NCI-H2081 treated with DMSO at 0.1 percent for 48 hours (cell line): ENCODE data around the gene TSKS.
"Not testable (repeated sequence)": the region's sequence is repeated elsewhere in the genome, so short reads cannot be mapped to it uniquely, and the experiment has no call there.

Experiments used
- DNase-seq: peaks from one replicate; lab custom pipeline; 2025; lab: John Stamatoyannopoulos, UW

TSKS gene

DNA sequence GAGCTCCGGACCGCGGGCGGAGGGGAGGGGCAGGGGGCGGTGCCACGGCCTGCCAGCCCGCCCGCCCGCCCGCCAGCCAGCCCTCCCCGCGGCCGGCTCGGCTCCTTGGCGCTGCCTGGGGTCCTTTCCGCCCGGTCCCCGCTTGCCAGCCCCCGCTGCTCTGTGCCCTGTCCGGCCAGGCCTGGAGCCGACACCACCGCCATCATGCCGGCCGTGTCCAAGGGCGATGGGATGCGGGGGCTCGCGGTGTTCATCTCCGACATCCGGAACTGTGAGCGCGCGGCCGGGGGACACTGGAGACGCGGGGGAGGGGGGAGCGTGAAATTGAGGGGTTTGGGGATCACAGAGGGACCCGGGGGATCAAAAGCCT, 3.8 kb upstream of the TSKS start, which contains the start of gene AP2A1:
Gene AP2A1, plus strand, starts transcription at position 72 of the 370 bp plus-strand sequence. Its CDS starts 133 bp downstream, at position 205.
- no peak for DNase-seq

DNA sequence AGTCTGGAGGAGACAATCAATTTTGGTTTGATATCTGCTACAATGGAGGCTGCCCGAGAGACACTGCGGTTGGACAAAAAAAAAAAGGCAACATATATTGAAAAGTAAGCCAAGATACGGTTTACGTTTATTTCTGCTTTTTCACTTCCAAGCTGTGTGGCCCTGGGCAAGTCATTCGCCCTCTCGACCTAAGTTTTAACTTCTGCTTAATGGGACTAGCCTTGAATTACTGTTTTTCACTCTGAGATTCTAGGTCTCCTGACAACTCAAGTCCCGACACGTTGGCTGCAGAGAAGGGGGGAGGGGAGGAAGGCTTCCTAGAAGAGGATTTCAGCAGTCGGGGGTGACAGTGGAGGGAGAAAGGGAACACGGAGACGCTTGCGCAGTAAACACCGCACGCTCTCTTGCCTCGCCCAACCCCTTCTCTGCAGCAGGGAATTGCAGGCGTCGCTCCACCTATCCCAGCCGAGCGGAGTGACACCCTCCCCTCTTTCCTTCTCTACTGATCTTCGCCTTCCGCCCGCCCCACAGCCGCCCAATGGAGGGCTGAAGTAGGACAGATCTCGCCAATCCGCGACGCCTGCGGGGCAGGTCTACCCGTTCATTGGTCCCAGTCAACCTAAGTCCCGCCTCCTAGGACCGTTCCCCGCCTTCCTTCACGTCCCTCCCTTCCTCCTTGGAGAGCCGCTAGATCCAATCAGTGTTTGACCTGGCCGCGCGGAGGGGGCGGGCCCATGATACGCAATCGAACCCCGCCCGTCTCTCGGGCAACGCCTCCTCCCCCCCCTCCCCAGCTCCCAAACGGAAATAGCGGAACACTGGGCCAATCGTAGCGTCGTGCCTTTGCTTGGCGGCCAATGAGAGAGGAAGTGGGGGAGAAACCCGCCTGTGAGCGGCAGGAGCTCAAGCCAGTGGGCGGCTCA, 3.2 kb upstream of the TSKS start:
- peak; percentile 98 for DNase-seq

DNA sequence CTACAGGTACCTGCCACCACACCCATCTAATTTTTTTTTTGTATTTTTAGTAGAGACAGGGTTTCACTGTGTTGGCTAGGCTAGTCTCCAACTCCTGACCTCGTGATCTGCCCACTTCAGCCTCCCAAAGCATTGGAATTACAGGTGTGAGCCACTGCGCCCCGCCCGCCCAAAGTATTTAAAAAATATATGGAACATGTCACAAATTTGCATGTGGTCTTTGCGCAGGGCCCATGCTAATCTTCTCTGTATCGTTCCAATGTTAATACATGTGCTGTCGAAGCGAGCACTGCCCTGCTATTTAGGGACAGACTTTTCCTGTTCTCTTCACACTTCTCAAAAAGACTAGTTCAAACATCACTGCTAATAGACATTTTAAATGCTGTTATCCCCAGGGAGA, 1.2 kb upstream of the TSKS start:
- DNase-seq = no peak

DNA sequence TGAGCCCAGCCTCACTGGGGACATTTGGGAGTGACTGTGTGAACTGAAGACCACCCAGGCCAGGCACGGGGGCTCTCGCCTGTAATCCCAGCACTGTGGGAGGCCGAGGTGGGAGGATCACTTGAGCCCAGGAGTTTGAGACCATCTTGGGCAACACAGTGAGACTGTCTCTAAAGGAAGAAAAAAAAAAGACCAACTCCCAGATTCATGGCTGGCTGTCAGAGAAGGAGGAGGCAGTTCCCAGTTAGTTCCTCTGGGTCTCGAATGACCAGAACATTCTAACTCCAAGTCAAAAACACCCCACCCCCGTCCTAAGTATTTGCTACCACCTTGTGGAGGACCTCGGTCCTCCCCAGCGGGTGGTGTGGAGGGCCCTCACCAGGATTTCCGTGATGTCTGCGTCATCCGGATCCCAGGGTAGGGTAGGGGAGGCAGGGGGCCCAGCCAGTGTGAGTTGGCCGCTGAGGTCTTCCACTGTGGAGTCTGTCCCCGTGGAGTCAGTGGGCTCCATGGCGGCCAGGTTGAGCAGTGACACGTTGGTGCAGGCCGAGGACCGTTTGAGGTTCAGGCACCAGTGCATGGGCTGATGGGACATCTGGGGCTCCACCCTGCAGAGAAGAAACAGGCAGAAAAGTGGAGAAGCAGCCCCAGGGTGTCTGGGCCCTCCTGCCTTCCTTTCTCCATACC, 1.3 kb downstream of the TSKS start:
- DNase-seq = no peak

DNA sequence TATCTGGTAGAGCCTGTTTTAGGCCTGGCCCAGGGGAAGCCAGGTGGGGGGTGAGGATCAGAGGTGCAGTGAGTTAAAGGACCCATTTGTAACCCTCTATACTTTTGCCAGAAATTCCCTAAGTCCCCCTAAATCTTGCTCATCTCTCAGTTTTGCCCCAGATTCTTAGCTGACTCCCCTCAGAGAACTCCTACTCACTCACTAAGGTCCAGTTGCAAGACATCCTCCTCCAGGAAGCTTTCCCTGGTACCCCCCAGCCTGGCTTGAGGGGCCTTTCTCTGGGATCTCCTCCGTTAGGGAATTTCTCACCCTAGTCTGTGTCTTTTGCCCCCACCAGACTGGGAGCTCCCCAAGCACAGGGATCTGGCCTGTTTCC, 1.9 kb downstream of the TSKS start:
- DNase-seq = no peak

DNA sequence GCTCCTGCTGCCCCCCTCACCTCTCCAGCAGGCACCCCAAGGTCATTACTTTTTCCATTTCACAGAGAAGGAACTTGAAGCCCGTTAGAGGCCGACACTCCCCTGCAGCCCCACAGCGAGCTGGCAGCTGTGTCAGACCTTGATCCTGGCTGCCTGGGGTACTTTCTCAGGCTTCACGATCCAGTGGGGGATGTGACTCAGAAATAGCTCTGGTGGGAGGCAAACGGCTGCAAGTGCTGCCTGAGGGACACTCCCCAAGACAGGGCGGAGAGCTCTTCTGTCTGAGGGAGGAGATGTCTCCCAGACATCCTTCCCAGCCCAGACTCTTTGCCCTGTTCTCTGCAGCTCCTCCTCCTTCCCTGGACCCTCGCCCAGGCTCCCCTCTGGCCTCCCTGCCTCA, 4.8 kb downstream of the TSKS start:
- no peak for DNase-seq

DNA sequence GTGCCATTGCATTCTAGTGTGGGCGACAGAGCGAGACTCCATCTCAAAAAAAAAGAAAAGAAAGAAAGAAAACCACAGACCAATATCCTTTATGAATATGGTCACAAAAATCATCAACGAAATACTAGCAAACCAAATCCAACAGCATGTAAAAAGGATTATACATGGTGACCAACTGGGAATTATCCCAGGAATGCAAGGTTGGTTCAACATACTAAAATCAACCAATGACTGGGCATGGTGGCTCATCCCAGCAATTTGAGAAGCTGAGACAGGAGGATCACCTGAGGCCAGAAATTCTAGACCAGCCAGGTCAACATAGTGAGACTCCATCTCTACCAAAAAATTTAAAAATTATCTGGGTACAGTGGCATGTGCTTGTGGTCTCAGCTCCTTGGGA, 7.2 kb downstream of the TSKS start:
- DNase-seq = no peak

DNA sequence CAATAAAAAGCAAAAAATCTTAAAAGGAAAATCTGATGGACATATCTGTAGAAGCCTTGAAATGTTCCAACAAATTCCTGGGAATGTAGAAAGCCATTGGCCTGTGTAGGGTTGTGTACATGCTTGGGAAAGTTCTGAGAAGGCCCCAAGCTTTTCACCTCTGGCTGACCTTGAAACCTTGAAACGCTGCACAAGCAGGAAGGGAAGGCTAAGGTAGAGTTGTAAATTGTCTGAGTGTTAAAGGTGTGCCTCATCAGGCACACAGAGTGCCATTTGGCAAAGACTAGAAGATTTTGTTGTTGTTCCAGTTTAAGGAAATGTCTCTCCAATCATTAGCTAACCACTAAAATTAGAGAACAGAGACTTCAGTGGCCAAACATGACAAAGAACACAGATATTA, 10.4 kb downstream of the TSKS start:
- DNase-seq = no peak

DNA sequence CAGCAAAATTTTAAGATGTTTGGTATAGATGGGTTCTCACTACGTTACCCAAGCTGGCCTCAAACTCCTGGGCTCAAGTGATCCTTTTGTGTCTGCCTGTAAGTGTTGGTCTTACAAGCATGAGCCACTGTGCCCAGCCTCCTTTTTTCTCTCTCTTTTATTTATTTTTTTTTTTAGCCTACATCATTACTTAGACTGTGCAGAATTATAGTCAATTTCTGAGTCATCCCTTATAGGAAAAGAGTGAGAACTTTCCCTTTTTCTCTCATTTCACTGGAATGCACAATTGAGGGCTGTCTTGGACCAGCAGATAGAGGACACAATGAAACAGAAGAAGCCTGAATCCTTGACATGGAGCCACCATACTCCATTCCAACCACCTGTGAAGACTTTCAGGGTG, 13.3 kb downstream of the TSKS start:
- no peak for DNase-seq

DNA sequence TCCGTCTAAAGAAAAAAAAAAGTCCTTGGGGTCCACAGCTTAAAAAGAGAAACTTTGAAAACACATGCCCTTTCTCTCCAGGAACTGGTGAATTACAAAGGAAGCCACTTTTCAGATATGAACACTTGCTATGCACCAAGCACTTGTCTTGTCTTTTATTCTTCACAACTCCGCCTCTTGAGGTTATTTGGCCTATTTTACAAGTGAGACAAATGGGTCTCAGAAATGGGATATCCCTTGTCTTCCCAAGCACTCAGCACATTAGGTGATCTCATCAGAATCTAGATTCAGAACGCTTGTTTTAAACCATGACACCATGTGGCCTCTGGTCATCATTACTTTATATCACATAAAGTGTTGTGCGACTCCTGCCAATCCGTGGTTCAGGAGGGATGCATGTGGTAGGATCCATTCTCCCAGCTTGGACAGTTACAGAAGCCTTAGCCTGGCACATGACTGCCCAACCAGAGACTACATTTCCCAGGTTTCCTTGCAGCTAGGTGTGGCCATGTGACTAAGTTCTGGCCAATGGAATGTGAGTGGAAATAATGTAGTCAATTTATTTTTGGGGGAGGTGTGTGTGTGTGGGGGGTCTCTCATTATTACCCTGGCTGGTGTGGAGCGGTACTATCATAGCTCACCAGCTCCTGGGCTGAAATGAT, 13.9 kb downstream of the TSKS start:
- no peak for DNase-seq

DNA sequence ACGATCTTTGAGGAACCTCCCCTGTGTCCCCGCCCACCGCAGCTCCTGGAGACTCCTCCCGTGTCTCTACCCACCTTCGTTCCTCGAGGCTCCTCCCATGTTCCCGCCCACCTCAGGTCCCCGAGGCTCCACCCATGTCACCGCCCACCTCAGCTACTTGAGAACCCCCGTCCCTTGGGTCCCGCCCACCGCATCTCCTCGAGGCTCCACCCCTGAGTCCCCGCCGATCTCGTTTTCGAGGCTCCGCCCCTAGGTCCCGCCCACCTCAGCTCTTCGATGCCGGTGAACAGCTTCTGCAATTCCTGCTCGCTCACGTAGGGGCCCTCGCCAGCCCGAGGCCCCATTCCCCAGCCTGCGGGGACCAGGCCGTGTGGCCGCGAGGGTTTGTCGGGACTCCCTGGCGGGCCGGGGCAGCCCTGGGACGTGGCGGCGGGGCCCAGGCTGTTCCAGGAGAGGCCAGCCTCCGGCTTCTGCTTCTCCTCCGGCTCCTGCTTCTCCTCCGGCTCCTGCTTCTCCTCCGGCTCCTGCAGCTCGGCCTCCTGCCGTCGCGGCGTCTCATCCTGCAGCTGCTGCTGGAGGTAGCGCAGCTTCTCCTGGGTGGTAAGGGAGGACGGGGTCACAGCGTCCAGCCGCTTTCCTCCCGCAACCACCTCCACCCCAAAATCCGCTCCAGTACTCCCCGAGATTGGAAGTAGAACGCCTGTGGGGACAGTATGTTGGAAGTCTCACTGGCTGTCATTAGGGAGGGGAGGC, 16.7 kb downstream of the TSKS start:
- DNase-seq = no peak

DNA sequence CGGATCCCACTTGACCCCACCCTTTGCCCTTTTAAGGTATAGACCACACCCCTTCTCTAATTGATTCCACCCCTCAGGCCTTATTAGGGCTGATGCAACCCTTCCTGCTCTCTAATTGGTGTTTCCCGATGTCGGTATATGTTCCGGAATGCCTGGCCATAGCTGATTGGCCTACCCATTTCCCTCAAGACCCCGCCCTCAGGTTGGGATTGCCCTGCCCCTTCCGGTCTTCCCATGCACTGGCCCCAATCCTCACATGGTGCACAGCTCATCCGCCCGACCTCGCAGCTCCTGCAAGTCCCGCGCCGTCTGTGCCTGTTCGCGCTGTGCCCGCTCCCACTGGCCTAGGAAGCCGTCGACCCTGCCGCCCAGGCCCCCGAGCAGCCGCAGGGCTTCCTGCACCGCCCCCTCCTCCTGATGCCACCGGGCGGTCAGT, 18.1 kb downstream of the TSKS start:
- DNase-seq = no peak

DNA sequence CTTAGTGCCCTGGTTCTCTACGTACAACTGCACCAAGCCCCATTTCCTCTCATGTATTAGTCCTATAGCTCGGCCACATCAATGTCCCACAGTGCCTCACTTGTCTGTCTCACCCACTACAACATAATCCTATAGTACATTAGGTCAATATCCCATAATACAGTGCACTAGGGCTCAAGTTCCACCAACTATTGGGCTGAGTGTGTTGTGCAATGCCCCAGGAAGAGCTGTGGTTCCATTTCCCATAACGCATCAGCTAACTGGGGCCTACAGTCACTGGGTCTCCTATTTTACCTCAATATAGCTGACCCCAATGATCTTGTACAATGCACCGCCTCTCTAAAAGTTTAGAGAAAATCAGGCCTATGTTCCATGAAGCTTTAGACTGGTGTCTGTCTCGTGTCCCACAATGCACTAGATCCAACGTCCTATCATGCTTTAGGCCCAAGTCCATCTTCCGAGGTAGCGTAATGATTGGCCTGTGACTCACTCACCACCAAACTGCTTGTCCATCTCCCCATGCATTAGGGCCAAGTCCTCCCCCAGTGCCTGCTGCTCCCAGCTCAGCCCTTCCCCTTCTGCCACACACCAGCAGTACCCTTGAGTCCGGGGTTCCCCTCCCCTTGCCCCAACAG, 21.8 kb downstream of the TSKS start:
- no peak for DNase-seq

DNA sequence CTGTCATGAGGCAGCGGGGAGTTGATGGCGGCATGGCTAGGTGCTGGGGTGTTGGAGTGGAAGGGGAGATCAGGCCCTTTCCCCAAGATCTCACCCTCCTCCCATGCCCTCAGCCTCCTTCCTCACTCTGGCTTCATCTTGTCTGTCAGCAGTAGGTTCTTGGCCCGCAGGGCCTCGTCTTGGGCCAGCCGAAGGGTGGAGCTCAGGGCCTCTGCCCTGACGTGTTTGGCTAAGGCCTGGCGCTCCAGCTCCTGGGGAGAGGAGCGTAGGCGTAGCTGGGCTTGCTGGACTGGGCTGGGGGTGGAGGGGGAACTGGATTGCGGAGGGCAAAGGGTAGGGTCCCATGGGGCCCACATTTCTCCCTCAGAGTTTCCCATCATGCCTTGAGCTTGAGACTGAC, 23.2 kb downstream of the TSKS start:
- DNase-seq = no peak

DNA sequence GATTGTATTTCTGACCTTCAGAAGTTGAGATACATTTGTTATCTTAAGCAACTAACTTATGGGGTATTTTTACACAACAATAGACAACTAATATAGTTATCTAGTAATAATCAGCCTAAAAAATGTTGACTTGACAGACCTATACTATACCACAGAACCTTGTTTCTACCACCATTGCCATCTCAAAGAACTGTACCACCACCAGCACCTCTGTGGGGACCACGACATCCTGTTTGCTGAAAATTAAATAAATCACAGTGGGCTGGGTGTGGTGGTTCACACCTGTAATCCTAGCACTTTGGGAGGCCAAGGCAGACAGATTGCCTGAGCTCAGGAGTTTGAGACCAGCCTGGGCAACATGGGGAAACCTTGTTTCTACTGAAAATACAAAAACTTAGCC, 24.0 kb downstream of the TSKS start:
- no peak for DNase-seq

DNA sequence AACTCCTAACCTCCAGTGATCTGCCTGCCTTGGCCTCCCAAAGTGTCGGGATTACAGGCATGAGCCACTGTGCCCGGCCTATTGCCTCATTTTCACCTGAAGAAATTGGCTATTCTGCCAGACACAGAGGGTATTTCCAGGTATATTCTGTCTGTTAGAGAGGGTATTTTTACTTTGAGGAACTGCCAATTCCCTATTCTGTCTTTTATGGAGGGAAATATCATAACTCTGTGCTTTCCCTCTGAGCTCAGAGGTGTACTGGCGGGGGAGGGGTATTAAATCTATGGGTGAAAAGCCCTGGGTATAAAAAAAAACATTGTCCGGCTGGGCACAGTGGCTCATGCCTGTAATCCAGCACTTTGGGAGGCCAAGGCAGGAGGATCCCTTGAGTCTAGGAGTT, 24.8 kb downstream of the TSKS start:
- DNase-seq = no peak

DNA sequence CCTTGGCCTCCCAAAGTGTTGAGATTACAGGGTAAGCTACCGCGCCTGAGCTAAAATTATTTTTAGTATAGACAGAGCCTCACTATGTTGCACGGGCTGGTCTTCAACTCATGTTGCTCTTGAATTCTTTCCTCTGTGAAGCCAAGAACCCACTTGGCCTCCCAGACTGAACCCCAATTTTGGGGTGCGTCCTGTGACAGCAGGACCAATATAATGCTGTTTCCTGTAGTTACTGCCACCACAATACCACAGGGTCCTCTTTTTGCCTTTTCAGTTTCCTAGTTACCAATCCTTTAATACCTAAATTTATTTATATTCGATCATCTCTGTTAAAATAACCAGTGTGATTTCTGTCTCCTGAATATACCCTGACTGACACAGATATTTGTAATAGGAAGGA, 32.9 kb downstream of the TSKS start:
- no peak for DNase-seq

DNA sequence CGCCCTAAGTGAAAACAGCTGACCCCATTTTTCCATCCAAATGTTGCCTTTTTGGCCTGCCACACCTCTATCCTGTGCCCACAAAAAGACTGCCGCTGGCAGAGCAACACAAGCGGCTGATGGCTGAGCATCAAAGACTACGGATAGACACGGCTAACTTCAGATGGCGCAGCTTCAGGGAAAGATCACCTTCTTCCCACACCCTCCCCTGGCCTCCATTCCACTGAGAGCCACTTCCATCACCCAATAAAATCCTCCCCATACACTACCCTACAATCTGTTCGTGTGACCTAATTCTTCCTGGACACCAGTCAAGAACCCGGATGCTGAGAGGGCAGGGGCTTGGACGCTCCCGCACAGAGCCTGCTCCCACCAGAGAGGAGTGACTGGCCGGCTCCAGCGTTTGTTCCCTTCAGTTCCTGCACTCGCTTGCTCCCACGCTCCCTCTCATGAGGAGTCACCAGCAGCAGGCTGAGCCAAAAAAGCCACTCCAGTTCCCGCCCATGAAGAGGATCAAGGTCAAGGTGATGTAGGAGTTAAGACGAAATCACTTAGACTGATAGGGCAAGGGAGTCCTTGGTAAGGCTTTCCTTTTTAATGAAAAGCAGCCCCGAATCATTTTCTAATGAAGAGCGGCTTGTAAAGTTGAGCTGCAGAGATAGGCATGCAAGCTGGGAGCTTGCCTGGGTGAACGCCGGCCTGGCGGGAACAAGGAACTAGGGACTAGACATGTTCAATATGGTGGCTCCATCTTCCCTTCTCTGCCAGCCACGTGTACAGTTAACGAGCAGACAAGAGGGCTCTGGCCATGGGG, 35.7 kb downstream of the TSKS start:
- no peak for DNase-seq

DNA sequence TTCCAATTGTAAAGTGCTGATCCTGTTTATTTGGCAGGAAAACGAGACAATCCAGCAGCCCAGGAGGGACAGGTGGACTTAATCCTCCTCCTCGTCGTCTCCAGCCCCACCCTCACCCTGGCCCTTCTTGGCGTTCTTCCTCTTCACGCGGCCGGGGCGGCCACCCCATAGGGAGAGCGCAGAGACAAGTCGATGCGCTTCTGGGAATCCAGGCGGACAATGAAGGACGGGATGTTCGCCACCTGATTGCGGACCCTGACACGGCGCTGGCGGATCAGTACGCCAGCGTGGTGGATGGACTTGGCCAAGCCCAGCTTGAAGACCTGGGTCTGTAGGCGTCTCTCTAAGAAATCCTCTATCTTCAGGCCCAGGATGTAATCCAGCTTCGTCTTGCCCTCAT, 43.7 kb downstream of the TSKS start:
- not testable (repeated sequence) for DNase-seq

DNA sequence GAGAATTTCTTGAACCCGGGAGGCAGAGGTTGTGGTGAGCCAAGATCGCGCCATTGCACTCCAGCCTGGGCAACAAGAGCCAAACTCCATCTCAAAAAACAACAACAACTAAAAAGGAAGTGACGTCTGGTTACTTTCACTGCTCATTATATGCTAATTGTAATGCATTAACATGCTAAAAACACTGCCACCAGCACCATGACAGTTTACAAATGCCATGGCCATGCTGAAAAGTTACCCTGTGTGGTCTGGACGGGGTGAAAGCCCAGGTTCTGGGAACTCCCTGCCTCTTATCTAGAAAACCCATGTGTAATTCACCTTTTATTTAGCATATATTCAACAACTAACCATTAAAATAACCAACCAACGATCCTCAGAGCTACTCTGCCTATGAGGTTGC, 44.1 kb downstream of the TSKS start:
- no peak for DNase-seq

DNA sequence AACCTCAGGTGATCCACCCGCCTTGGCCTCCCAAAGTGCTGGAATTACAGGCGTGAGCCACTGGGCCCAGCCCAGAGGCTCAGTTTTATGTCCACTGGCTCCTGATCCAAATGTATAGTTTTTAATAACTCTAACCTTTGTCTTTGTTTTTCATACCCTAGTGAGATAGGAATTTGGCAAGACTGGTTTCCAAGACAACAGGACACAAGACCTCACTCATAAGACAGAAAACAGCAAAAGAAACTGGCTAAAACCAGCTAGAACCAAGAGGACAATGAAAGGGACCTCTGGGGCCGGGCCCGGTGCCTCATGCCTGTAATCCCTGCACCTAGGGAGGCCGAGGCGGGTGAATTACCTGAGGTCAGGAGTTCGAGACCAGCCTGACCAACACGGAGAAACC, 44.6 kb downstream of the TSKS start:
- no peak for DNase-seq
